ENCODE measurements around the gene TPST2.

TPST2 gene

GRCh38 chr22:26567610-26568009 lies 22.3 kb downstream of the TPST2 start:
- no peak for DNase-seq (ENCODE audit: low spot score)
- no peak for TF ChIP-seq CTCF (IDR thresholded peaks at IDR 0.05; ENCODE audit: borderline replicate concordance, control extremely low read depth, extremely low read depth, insufficient read depth, missing control alignments)
- in situ Hi-C loops (cut with MboI; ENCODE audit: low sequenced_read_pairs, unreplicated experiment) = no loop called here

DNA sequence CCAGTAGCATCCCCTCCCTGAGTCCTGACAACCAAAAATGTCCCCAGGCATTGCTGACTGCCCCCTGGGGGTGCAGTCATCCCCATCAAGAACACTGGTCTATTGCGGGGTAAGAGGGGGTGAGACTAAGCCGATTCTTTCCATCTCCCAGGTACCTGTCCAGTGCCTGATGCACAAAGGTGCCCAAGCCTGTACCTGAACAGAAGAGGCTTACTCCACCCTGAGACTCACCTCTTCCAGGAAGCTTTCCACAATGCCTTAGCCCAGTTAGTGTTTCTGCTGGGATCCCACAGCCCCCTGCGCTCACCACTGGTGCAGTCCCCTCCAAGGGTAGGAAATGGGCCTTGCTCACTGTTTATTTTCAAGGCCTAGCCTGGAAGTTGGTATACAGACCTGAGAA lies 22.9 kb downstream of the TPST2 start:
- DNase-seq (ENCODE audit: low spot score) = no peak
- TF ChIP-seq CTCF (IDR thresholded peaks at IDR 0.05; ENCODE audit: borderline replicate concordance, control extremely low read depth, extremely low read depth, insufficient read depth, missing control alignments) = no peak
- in situ Hi-C loops (cut with MboI; ENCODE audit: low sequenced_read_pairs, unreplicated experiment) = no loop called here

DNA sequence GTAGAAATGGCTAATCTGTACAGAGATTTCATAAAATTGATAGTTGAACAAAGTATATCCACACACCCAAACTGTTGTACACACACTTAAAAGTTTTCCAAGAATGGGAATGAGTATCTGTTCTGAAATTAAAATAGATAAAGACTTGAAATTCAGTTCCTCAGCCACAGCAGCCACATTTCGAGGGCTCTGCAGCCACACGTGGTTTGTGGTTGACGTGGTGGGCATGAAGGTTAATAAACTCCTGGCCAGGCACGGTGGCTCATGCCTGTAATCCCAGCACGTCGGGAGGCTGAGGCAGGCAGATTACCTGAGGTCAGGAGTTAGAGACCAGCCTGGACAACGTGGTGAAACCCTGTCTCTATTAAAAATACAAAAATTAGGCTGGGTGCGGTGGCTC lies 24.0 kb downstream of the TPST2 start:
- no peak for TF ChIP-seq CTCF (IDR thresholded peaks at IDR 0.05; ENCODE audit: borderline replicate concordance, control extremely low read depth, extremely low read depth, insufficient read depth, missing control alignments)
- in situ Hi-C loops (cut with MboI; ENCODE audit: low sequenced_read_pairs, unreplicated experiment) = no loop called here
- DNase-seq (ENCODE audit: low spot score) = no peak

DNA sequence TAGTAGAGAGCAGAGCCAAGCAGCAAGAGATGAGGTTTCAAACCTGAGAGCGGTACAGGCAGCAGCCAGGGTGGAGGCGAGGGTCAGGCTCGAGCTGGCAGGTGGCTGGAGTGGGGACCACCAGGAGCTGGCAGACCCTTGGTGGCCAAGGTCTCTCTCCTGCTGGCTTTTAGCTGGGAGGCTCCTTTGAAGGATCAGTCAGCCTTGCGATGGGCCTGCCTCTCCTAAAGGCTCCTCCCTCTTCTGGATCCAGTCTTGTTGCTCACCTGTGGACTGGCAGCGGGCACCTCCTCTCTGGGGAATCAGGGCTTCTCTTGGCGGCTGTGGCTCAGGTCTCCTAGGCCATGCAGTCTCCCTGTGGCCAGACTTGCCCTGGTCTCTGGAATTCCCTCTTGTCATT lies 24.8 kb downstream of the TPST2 start:
- no peak for DNase-seq (ENCODE audit: low spot score)
- no peak for TF ChIP-seq CTCF (IDR thresholded peaks at IDR 0.05; ENCODE audit: borderline replicate concordance, control extremely low read depth, extremely low read depth, insufficient read depth, missing control alignments)
- in situ Hi-C loops (cut with MboI; ENCODE audit: low sequenced_read_pairs, unreplicated experiment) = no loop called here

GRCh38 chr22:26564672-26565071 lies 25.3 kb downstream of the TPST2 start:
- TF ChIP-seq CTCF (IDR thresholded peaks at IDR 0.05; ENCODE audit: borderline replicate concordance, control extremely low read depth, extremely low read depth, insufficient read depth, missing control alignments) = no peak
- in situ Hi-C loops (cut with MboI; ENCODE audit: low sequenced_read_pairs, unreplicated experiment) = no loop called here
- no peak for DNase-seq (ENCODE audit: low spot score)

GRCh38 chr22:26564181-26564580 lies 25.8 kb downstream of the TPST2 start:
- no peak for TF ChIP-seq CTCF (IDR thresholded peaks at IDR 0.05; ENCODE audit: borderline replicate concordance, control extremely low read depth, extremely low read depth, insufficient read depth, missing control alignments)
- DNase-seq (ENCODE audit: low spot score) = no peak
- in situ Hi-C loops (cut with MboI; ENCODE audit: low sequenced_read_pairs, unreplicated experiment) = no loop called here

GRCh38 chr22:26563022-26563421 lies 26.9 kb downstream of the TPST2 start:
- no peak for DNase-seq (ENCODE audit: low spot score)
- TF ChIP-seq CTCF (IDR thresholded peaks at IDR 0.05; ENCODE audit: borderline replicate concordance, control extremely low read depth, extremely low read depth, insufficient read depth, missing control alignments) = no peak
- in situ Hi-C loops (cut with MboI; ENCODE audit: low sequenced_read_pairs, unreplicated experiment) = no loop called here
